Activated naive CD8-positive, alpha-beta T cell treated with anti-CD3 and anti-CD28 coated beads, Interleukin-2, amount 50 U/mL, for 24 hours (primary cell): Measurements from ENCODE around the gene NAPB.
A peak's percentile ranks its signal among the peaks of the same experiment; 100 is the strongest.

Source experiments
- ATAC-seq: fragments of 150-1000 bp; cut with Tn5 transposase; one replicate; pipeline ENCODE4 v1.10.0; 2021
- DNase-seq: peaks from one replicate; pipeline ENCODE4 v3.0.0; 2021
- H3K27ac Mint-ChIP-seq: one replicate; pipeline ENCODE4 v1.8.0; 2021; ENCODE audit warnings: mild to moderate bottlenecking, mixed read lengths
- H3K27me3 Mint-ChIP-seq: one replicate; pipeline ENCODE4 v1.8.0; 2021; ENCODE audit warnings: mixed read lengths
- H3K36me3 Mint-ChIP-seq: one replicate; pipeline ENCODE4 v1.8.0; 2021; ENCODE audit warnings: low read depth, mixed read lengths
- H3K4me1 Mint-ChIP-seq: one replicate; pipeline ENCODE4 v1.8.0; 2021; ENCODE audit warnings: mixed read lengths
- H3K4me3 Mint-ChIP-seq: one replicate; pipeline ENCODE4 v1.8.0; 2021; ENCODE audit warnings: mild to moderate bottlenecking, moderate library complexity, mixed read lengths
- H3K9me3 Mint-ChIP-seq: one replicate; pipeline ENCODE4 v1.8.0; 2021; ENCODE audit warnings: mixed read lengths

Gene NAPB

DNA sequence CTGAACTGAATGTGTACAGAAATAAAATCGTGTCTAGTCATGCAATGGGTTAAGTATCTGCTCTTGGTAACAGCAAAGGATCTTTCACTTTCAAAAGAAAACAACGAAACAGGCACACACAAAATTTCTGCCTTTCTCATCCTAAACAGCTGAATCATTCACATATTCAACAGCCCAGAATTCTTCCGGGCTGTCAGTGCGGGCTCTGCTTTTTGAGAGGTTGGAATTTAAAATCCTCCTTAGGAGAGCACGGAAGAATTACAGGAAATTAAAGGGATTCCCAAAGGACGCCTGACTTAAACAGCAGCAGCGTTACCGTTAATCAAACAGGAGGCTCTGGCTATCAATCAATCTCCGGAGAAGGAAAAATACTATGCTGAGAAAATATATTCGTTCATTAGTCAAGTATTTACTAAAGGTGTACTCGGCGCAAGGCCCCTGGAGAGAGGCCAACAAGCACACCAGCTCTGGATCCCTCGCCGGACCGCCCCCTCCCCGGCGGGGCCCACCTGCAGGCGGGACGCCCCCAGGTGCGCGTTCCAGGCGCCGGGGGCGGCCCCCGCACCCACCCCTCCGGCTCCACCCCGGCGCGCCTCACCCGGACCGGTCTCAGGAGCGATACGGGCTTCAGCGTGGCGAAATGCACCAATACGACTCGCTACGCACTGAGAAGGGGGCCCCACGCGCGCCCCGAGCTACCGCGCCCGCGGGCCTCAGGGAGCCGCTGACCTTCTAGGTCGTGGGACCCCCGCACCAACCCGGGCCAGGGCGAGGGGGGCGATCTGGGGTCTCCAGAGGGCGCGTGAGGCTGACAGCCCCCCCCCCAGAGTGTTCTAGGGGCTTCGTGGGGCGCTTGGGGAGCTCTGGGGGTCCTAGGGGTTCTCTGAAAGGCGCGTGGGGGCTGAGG, 1.0 kb downstream of the NAPB start:
- Mint-ChIP-seq H3K9me3 (no peaks in the 10 kb centered on the region), H3K36me3 (no peaks in the 10 kb centered on the region), H3K4me3 (peak overlapping the region; percentile 87), H3K27me3 (no peaks in the 10 kb centered on the region), H3K4me1 (peaks cover 52% of the 10 kb centered on the region), H3K27ac (peak overlapping the region; percentile 89)
- ATAC-seq (peak; percentile 15), DNase-seq (peak; percentile 59)

DNA sequence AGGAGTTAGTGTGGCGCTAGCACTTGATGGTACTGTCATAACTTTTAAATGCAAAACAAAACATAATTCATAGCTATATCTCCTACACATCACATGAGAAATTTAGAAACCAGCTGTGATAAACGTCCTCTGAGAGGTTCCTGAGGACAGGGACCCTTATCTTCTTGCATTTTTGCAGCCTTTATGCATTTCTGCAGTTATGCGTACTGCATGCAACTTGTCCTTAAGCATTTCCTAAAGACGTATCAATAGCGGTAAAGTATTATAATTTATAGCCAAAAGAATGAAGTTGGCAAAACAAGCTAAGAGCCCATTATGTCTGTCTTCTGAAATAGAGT, 1.7 kb downstream of the NAPB start:
- peaks cover 55% of the 10 kb centered on the region for H3K4me1 Mint-ChIP-seq

DNA sequence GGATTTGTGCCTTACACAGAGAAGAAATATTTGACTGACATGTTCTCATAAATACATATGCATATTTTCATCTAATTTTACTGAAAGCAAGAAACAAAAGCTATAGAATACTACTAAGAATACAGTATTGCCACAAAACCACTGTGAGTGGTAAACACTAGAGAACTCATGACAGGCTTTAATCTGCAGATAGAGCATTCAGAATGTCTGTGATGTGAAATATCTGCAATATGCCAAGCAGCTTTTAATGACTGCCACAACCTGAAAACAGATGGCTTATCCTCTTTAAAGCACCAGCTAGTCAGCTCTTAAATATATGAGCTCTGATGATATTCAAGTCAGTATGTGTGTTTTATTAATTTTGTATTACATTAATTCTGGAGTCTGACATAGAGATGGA, 3.4 kb downstream of the NAPB start:
- H3K36me3 Mint-ChIP-seq, result peaks cover 3% of the 10 kb centered on the region
- ATAC-seq (no peak), DNase-seq (no peak)
- H3K27ac Mint-ChIP-seq, result no peak overlapping the region
- peaks cover 62% of the 10 kb centered on the region for H3K4me1 Mint-ChIP-seq
- H3K27me3 Mint-ChIP-seq, result no peaks in the 10 kb centered on the region
- H3K9me3 Mint-ChIP-seq, result no peaks in the 10 kb centered on the region
- no peak overlapping the region for H3K4me3 Mint-ChIP-seq

More for the DNA sequence above, 1.7 kb downstream of the NAPB start:
- DNase-seq (no peak), ATAC-seq (no peak)
- peaks cover 3% of the 10 kb centered on the region for H3K36me3 Mint-ChIP-seq
- peak overlapping the region; percentile 89 for H3K27ac Mint-ChIP-seq
- H3K9me3 Mint-ChIP-seq, result no peaks in the 10 kb centered on the region
- H3K4me3 Mint-ChIP-seq, result peak overlapping the region; percentile 87
- H3K27me3 Mint-ChIP-seq, result no peaks in the 10 kb centered on the region

DNA sequence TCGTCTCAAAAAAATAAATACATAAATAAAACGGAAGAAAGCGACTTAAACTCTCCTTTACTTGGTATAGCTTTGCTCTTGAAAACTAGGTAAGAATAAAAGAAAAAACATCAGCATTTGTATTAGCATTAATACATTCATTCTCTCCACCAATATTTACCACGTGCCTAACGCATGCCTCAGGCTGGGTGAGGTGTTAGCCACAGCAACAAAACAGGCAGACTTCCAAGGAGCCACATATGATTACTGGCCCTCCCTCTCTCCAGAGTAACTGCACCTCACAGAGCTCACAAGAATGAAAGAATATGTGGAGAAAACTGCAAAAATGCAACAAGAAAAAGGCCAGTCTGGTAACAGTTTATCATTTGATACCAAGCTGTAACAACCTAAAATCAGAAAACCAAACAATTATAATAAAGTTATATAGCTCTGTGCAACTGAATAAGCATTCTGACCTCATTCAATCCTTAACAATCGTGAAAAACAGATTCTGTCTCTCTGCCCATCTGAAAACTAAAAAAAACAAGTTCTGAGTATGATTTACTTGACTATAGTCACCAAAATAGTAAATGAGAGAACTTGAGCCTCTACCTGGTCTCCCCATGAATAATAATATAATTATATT, 5.2 kb downstream of the NAPB start:
- Mint-ChIP-seq H3K36me3 (peaks cover 3% of the 10 kb centered on the region), H3K4me3 (no peak overlapping the region), H3K4me1 (peaks cover 60% of the 10 kb centered on the region), H3K9me3 (no peaks in the 10 kb centered on the region), H3K27me3 (no peaks in the 10 kb centered on the region), H3K27ac (no peak overlapping the region)
- ATAC-seq, result peak; percentile 55
- DNase-seq, result no peak

DNA sequence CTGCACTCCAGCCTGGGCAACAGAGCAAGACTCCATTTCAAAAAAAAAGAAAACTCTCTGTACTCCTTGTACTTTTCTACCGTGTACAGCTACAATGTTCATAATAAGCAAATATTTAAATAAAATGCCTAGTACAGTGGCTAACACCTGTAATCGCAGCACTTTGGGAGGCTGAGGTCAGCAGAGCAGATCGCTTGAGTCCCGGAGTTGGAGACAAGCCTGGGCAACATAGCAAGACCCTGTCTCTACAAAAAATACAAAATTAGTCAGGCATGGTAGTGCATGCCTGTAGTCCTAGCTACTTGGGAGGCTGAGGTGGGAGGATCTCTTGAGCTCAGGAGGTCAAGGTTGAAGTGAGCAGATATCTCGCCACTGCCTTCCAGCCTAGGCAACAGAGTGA, 5.7 kb downstream of the NAPB start:
- Mint-ChIP-seq H3K27me3 (no peaks in the 10 kb centered on the region), H3K36me3 (peaks cover 3% of the 10 kb centered on the region), H3K4me3 (no peak overlapping the region), H3K9me3 (no peaks in the 10 kb centered on the region), H3K27ac (no peak overlapping the region), H3K4me1 (peaks cover 60% of the 10 kb centered on the region)
- ATAC-seq (no peak), DNase-seq (no peak)

GRCh38 chr20:23414526-23415188, 6.6 kb downstream of the NAPB start:
- ATAC-seq (no peak), DNase-seq (no peak)
- Mint-ChIP-seq H3K4me3 (no peak overlapping the region), H3K27me3 (no peaks in the 10 kb centered on the region), H3K27ac (no peak overlapping the region), H3K36me3 (peaks cover 3% of the 10 kb centered on the region), H3K9me3 (no peaks in the 10 kb centered on the region), H3K4me1 (peaks cover 55% of the 10 kb centered on the region)

- no peak overlapping the region for H3K27ac Mint-ChIP-seq
- peaks cover 3% of the 10 kb centered on the region for H3K36me3 Mint-ChIP-seq
- no peaks in the 10 kb centered on the region for H3K27me3 Mint-ChIP-seq
- H3K4me1 Mint-ChIP-seq, result peaks cover 50% of the 10 kb centered on the region
- ATAC-seq, result no peak
- no peaks in the 10 kb centered on the region for H3K9me3 Mint-ChIP-seq
- DNase-seq, result no peak
- no peak overlapping the region for H3K4me3 Mint-ChIP-seq
Observed at GRCh38 chr20:23413862-23414422, 7.3 kb downstream of the NAPB start.

DNA sequence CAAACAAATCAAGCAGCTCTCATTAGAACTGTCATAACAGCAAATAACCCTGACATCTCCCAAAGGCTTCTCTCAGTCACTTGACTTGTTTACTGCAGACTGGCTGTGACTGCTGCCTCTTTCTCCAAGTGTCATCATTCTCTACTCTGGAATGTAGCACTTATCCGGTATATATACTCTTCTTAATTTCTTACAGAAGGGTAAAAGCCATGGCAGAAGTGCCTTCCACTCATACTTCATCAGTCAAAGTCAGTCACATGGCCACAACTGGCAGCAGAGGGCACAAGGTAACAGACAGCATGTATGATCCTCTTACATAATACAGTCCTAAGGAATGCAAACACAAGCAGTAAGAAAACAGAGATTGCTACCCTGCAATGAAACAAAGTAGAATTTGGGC, 9.3 kb downstream of the NAPB start:
- H3K27ac Mint-ChIP-seq, result no peak overlapping the region
- ATAC-seq, result no peak
- no peaks in the 10 kb centered on the region for H3K9me3 Mint-ChIP-seq
- H3K27me3 Mint-ChIP-seq, result no peaks in the 10 kb centered on the region
- no peak overlapping the region for H3K4me3 Mint-ChIP-seq
- peaks cover 54% of the 10 kb centered on the region for H3K4me1 Mint-ChIP-seq
- H3K36me3 Mint-ChIP-seq, result peaks cover 6% of the 10 kb centered on the region
- DNase-seq, result no peak

DNA sequence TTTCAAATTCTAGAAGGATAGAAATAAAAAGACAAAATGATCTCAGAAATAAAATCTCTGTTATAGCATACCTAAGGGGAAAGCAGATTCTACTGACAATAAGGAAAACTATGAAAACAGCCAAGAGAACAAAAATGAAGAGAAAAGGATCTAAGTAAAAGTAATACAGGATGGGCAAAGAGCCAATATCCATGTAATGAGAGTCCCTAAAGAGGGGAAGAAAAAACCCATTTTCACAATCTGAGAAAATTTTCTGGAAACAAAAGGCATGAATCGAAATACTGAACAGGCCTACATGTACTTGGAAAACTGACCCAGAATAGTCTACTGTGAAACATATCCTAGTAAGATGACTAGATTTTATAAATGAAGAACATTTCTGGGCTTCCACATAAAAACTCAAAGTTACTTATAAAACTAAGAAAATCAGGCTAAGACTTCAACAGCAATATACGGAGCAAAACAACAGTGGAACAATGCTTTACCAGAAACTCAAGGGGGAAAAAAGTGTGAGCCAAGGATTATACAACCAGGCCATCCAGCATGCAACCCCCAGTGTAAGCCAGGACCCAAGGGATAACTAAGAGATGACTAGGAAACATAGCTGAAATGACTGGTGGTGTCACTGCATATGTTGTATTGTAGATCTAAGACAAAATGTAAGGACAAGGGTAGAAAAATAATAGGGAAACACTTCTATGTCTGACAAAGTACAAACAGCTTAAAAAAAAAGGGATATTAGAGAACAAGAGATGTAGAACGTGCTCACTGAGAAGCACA, 10.2 kb downstream of the NAPB start:
- ATAC-seq (no peak), DNase-seq (no peak)
- H3K36me3 Mint-ChIP-seq, result peaks cover 6% of the 10 kb centered on the region
- no peaks in the 10 kb centered on the region for H3K27me3 Mint-ChIP-seq
- H3K9me3 Mint-ChIP-seq, result no peaks in the 10 kb centered on the region
- H3K27ac Mint-ChIP-seq, result no peak overlapping the region
- H3K4me3 Mint-ChIP-seq, result no peak overlapping the region
- peaks cover 55% of the 10 kb centered on the region for H3K4me1 Mint-ChIP-seq

DNA sequence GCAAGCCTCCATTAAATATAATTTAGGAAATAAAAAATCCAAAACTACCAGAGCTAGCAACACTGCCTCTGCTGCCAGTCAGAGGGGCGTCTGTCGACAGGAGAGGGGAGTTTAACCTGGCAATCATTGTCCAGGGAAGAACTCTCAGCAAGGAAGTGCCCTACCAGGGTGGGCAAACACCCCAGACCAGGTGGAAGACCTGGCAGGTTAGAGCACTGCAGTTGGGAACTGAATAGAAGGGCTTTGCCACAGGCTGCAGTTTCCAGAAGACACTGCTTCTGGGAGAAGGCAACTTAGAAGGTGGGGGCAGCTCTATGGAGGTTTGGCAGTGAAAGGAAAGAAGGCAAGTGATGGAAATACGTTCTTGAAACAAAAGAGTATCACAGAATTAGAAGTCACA, 11.5 kb downstream of the NAPB start:
- DNase-seq, result no peak
- peaks cover 50% of the 10 kb centered on the region for H3K4me1 Mint-ChIP-seq
- no peak overlapping the region for H3K27ac Mint-ChIP-seq
- ATAC-seq, result no peak
- H3K36me3 Mint-ChIP-seq, result peaks cover 4% of the 10 kb centered on the region
- no peaks in the 10 kb centered on the region for H3K9me3 Mint-ChIP-seq
- no peak overlapping the region for H3K4me3 Mint-ChIP-seq
- no peaks in the 10 kb centered on the region for H3K27me3 Mint-ChIP-seq

DNA sequence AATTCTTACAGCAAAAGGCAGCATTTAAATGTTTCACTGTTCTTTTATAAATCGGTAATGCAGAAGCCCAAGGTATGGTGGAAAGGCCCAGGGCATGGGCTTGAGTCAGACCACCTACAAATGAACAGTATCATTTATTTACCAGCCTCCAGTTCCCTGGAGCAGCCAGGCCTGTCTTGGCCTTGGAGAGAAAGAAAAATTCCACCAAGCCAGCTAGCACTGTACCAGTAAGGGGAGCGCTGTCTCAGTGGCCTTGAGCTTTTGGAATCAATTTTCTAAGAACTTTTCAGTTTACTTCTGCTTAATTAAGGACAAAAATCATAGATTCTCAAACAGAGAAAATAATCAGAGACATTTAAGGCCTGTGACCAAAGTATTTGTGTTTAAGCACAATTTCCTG, 12.3 kb downstream of the NAPB start:
- no peak overlapping the region for H3K27ac Mint-ChIP-seq
- ATAC-seq (no peak), DNase-seq (no peak)
- no peak overlapping the region for H3K4me3 Mint-ChIP-seq
- no peaks in the 10 kb centered on the region for H3K27me3 Mint-ChIP-seq
- peaks cover 4% of the 10 kb centered on the region for H3K36me3 Mint-ChIP-seq
- no peaks in the 10 kb centered on the region for H3K9me3 Mint-ChIP-seq
- H3K4me1 Mint-ChIP-seq, result peaks cover 49% of the 10 kb centered on the region

GRCh38 chr20:23407781-23408464, 13.4 kb downstream of the NAPB start:
- Mint-ChIP-seq H3K4me1 (peaks cover 41% of the 10 kb centered on the region), H3K4me3 (peak overlapping the region; percentile 35)

GRCh38 chr20:23406880-23407279, 14.4 kb downstream of the NAPB start:
- peaks cover 12% of the 10 kb centered on the region for H3K36me3 Mint-ChIP-seq
- H3K4me1 Mint-ChIP-seq, result peaks cover 46% of the 10 kb centered on the region
- H3K9me3 Mint-ChIP-seq, result no peaks in the 10 kb centered on the region
- DNase-seq (no peak), ATAC-seq (no peak)
- no peak overlapping the region for H3K27ac Mint-ChIP-seq
- H3K27me3 Mint-ChIP-seq, result no peaks in the 10 kb centered on the region
- no peak overlapping the region for H3K4me3 Mint-ChIP-seq

More at GRCh38 chr20:23407781-23408464, 13.4 kb downstream of the NAPB start:
- H3K36me3 Mint-ChIP-seq, result peaks cover 5% of the 10 kb centered on the region
- no peaks in the 10 kb centered on the region for H3K9me3 Mint-ChIP-seq
- DNase-seq (peak; percentile 11), ATAC-seq (peak; percentile 91)
- H3K27ac Mint-ChIP-seq, result peak overlapping the region; percentile 66
- H3K27me3 Mint-ChIP-seq, result no peaks in the 10 kb centered on the region

GRCh38 chr20:23404196-23404595, 17.1 kb downstream of the NAPB start:
- Mint-ChIP-seq H3K9me3 (no peaks in the 10 kb centered on the region), H3K27ac (no peak overlapping the region), H3K4me3 (no peak overlapping the region), H3K4me1 (peaks cover 62% of the 10 kb centered on the region), H3K27me3 (no peaks in the 10 kb centered on the region), H3K36me3 (peaks cover 18% of the 10 kb centered on the region)
- no peak for DNase-seq
- ATAC-seq, result no peak
